ENCODE measurements around the gene RASGEF1B.

- no peak for TF ChIP-seq POLR2AphosphoS5 (IDR thresholded peaks at IDR 0.05; ENCODE audit: low read depth, low read length)
- no peak for TF ChIP-seq TAF1 (IDR thresholded peaks at IDR 0.05; ENCODE audit: borderline replicate concordance, low read depth, low read length)
- no peak for TF ChIP-seq POLR2A (IDR thresholded peaks at IDR 0.05; ENCODE audit: low read depth, low read length)
Measured at GRCh38 chr4:81408341-81408740, 63.4 kb downstream of the RASGEF1B start.
